SU-DHL-6 (cell line): ENCODE measurements around the gene KCNIP4.

Experiments used
- EZH2phosphoT487 ChIP-seq: fragments of 200-600 bp; sonication (generic), shearing (Covaris generic); conservative IDR thresholded peaks from 2 replicates; pipeline ENCODE4 v1.6.1; 2018; ENCODE audit warnings: mild to moderate bottlenecking, antibody characterized with exemption, low read length, moderate library complexity, mixed read lengths
- TF ChIP-seq, protein P1 (sequence below): fragments of 200-600 bp; sonication (generic); IDR thresholded peaks from one replicate; pipeline ENCODE4 v1.5.1; 2017; ENCODE audit warnings: antibody characterized with exemption, mild to moderate bottlenecking, low read length, moderate library complexity; ENCODE audit not compliant: insufficient read depth, poor library complexity, severe bottlenecking

DNA sequence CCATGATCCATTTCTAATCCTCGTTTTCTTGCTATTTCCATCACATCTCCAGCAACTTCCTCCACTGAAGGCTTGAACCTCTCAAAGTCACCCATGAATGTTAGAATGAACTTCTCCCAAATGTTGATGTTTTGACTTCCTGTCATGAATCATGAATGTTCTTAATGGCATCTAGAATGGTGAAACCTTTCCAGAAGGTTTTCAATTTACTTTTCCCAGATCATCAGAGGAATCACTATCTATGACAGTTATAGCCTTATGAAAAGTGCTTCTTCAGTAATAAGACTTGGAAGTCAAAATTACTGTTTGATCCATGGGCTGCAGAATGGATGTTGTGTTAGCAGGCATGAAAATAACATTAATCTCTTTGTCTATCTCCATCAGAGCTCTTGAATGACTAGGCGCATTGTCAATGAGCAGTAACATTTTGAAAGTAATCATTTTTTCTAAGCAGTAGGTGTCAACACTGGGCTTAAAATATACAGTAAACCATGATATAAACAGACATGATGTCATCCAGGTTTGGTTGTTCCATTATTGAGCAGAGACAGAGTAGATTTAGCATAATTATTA is 268.2 kb downstream of the KCNIP4 start:
- TF ChIP-seq, protein P1, sequence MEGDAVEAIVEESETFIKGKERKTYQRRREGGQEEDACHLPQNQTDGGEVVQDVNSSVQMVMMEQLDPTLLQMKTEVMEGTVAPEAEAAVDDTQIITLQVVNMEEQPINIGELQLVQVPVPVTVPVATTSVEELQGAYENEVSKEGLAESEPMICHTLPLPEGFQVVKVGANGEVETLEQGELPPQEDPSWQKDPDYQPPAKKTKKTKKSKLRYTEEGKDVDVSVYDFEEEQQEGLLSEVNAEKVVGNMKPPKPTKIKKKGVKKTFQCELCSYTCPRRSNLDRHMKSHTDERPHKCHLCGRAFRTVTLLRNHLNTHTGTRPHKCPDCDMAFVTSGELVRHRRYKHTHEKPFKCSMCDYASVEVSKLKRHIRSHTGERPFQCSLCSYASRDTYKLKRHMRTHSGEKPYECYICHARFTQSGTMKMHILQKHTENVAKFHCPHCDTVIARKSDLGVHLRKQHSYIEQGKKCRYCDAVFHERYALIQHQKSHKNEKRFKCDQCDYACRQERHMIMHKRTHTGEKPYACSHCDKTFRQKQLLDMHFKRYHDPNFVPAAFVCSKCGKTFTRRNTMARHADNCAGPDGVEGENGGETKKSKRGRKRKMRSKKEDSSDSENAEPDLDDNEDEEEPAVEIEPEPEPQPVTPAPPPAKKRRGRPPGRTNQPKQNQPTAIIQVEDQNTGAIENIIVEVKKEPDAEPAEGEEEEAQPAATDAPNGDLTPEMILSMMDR: no peak
- TF ChIP-seq EZH2phosphoT487: no peak
